ENCODE measurements around the gene TMEM156.

DNA sequence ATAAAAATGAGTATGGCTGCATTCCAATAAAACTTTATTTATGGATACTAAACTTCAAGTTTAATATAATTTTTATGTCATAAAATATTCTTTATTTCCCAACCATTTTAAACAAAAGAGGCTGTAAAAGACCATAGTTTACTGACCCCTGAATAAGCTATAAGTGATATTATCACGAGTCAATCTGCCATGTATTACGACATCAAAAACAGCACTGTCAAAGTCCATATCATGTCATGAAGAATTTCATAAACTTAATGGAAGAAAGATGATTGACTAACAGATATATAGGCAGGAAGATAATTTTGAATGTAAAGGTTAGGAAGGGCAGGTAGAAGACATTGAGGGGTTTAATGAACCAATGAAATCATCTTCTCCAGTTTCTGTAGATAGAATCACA is 18.2 kb downstream of the TMEM156 start:
- TF ChIP-seq, protein P1, sequence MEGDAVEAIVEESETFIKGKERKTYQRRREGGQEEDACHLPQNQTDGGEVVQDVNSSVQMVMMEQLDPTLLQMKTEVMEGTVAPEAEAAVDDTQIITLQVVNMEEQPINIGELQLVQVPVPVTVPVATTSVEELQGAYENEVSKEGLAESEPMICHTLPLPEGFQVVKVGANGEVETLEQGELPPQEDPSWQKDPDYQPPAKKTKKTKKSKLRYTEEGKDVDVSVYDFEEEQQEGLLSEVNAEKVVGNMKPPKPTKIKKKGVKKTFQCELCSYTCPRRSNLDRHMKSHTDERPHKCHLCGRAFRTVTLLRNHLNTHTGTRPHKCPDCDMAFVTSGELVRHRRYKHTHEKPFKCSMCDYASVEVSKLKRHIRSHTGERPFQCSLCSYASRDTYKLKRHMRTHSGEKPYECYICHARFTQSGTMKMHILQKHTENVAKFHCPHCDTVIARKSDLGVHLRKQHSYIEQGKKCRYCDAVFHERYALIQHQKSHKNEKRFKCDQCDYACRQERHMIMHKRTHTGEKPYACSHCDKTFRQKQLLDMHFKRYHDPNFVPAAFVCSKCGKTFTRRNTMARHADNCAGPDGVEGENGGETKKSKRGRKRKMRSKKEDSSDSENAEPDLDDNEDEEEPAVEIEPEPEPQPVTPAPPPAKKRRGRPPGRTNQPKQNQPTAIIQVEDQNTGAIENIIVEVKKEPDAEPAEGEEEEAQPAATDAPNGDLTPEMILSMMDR (IDR thresholded peaks at IDR 0.05; ENCODE audit: low read depth, low read length), result no peak
- no peak for TF ChIP-seq EZH2phosphoT487 (IDR thresholded peaks at IDR 0.05; ENCODE audit: low read depth)
